Left forelimb (tissue), 1 donor: ENCODE results near the gene U2SURP.
"Not testable (repeated sequence)": the region's sequence is repeated elsewhere in the genome, so short reads cannot be mapped to it uniquely, and the experiment has no call there.

Source experiments
- DNase-seq: peaks from one replicate; pipeline ENCODE4 v3.0.0-alpha.2; 2018; ENCODE audit warnings: low spot score

U2SURP gene

GRCh38 chr3:143014921-143015320 lies 13.6 kb downstream of the U2SURP start:
- DNase-seq = no peak

- DNase-seq = no peak
These were observed 15.1 kb downstream of the U2SURP start for GRCh38 chr3:143016321-143016972.

- DNase-seq = no peak
These were observed 23.1 kb downstream of the U2SURP start for GRCh38 chr3:143024351-143024960.

DNA sequence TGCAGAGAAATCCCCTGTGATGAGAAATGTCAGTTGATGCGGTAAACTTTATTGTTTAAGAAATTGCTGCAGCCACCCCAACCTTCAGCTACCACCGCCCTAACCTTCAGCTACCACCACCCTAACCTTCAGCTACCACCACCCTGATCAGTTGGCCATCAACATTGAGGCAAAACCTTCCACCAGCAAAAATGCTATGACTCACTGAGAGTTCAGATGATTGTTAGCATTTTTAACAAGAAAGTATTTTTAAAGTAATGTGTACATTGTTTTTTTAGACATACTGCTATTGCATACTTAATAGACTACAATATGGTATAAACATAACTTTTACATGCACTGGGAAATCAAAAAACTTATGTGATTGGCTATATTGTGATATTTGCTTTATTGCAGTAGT lies 30.0 kb downstream of the U2SURP start:
- no peak for DNase-seq

DNA sequence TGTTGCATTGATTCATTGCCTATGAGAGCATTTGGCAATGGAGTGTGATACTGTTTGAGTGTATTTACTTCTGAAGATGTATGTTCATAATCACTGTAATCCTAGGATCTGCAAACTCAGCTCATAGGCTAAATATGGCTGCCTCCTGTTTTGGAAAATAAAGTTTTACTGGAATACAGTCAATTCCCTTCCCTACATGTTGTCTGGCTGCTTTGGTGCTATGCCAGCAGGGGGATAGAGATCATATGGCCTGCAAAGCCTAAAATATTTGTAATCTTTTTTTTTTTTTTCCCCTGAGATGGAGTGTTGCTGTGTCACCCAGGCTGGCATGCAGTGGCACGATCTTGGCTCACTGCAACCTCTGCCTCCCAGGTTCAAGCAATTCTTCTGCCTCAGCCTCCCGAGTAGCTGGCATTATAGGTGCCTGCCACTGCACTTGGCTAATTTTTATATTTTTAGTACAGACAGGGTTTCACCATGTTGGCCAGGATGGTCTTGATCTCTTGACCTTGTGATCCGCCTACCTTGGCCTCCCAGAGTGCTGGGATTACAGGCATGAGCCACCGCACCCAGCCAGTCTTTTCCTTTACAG lies 30.5 kb downstream of the U2SURP start:
- DNase-seq = not testable (repeated sequence)

GRCh38 chr3:143035466-143036211 lies 34.3 kb downstream of the U2SURP start:
- no peak for DNase-seq

DNA sequence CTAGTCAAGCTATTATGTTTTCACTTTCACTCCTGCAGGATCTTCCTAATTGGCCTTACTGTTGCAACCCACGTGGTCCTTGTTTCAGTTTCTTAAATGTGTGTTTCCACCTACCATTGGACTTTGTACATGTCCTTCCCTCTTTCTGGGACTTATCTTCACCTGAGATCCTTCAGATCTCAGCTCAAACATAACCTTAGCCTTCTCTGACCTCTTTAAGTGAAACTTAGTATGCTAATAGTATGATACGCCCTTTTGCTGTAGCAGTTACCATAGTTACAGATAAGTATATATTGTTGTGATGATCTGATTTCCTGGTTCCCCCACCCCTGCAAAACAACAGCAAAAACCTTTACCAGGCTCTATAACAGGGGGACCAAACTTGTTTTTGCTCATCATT lies 35.2 kb downstream of the U2SURP start:
- no peak for DNase-seq

GRCh38 chr3:143037867-143038266 lies 36.5 kb downstream of the U2SURP start:
- DNase-seq = no peak

- no peak for DNase-seq
These were observed 39.0 kb downstream of the U2SURP start for GRCh38 chr3:143040261-143040879.

- no peak for DNase-seq
These were observed 40.5 kb downstream of the U2SURP start for GRCh38 chr3:143041903-143042302.

DNA sequence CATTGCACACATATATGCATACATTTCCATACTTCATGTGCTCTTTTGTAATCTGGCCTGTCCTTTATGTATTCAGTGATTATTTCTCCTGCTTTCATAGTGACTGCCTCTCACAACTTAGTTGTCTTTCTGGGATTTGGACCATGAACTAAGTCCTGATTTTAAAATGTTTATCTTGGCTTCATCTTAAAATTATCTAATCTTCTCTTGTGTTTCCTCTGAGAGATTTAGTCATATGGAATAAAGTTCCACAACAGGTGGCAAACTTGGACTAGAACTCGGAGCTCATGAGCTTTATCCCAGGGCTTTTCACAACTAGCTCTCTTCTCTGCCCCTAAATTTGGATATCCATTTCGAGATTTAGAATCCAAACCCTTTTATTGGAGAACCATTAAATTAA lies 44.3 kb downstream of the U2SURP start:
- no peak for DNase-seq

- DNase-seq = not testable (repeated sequence)
These were observed 44.7 kb downstream of the U2SURP start for GRCh38 chr3:143046075-143046474.

DNA sequence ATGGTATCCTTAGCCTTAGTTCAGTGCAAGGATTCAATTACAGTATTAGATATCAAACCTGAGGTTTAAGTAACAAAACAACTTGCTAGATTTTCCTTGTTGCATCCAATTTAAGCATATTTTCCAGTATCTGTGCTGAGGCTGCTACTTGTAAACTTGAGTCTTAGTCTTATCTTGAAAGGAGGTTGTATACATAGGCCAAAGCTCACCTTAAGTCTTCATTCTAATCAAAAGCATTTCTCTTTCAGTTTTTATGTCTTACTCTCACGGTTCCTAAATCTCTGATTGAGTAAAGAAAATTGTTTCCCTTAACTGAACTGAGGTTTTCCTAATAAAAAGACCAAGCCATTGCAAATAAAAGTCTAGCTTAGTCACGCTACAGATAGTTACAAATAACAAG lies 52.6 kb downstream of the U2SURP start:
- DNase-seq = no peak

GRCh38 chr3:143056372-143056771 lies 55.0 kb downstream of the U2SURP start:
- DNase-seq = no peak

- no peak for DNase-seq
These were observed 59.5 kb downstream of the U2SURP start for GRCh38 chr3:143060906-143061305.

DNA sequence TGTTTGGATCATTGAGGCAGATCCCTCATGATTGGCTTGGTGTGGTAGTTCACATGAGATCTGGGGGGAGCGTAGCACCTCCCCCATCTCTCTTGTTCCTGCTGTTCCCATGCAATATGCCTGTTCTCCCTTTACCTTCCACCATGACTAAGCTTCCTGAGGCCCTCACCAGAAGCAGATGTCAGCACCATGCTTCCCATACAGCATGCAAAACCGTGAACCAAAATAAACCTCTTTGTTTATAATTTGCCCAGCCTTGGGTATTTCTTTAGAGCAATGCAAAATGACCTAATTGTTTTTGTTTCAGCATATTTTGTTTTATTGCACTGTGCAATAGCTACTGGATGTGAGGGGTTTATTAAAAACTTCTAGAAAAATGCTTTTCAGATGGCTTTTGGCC lies 61.6 kb downstream of the U2SURP start:
- DNase-seq = no peak

DNA sequence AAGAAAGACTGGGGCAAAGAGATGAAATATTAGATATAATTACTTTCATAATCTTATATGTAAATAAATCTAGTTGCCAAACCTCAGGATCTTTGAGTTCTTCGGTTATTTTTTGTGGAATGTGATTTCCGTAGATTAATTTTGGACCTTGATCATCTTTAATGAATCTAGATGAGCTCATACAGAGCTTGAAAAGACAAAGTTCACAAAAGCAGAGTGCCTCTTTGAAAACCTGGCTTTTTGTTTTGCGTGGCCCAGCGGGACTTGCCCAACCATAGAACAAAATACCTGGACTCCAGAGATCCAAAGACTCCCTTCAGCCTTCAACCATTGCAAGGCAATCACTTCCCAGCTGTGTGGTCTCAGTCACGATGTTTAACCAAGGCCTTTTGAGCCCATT lies 63.4 kb downstream of the U2SURP start:
- no peak for DNase-seq

GRCh38 chr3:143065364-143065763 lies 64.0 kb downstream of the U2SURP start:
- DNase-seq = no peak

DNA sequence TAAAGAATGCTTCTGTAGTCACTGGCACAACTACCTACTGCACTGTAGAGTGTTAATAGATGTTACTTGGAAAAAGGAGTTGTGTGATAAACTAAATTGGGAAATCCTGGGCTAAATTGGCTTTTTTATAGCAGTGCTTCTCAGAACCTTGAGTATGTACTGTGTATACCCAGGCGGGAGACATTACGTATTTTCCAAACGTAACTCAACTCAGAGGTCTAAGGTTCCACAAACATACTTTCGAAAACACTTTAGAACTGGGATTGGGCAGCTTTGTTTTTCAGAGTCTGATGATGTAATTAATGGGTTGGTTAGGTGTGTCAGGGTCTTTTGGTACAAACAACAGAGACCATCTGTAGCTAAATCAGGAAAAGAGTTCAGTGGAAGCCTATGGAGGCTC lies 64.7 kb downstream of the U2SURP start:
- no peak for DNase-seq

- DNase-seq = no peak
These were observed 65.8 kb downstream of the U2SURP start for GRCh38 chr3:143067201-143067600.

- DNase-seq = no peak
These were observed 66.7 kb downstream of the U2SURP start for GRCh38 chr3:143068059-143068458.

- no peak for DNase-seq
These were observed 69.7 kb downstream of the U2SURP start for GRCh38 chr3:143070977-143071551.
